HG03565 (cell line): ENCODE results near the gene NCK2.

ENCODE experiments used
- ATAC-seq: cut with Tn5 transposase; IDR thresholded peaks from one replicate; pipeline ENCODE4 v1.9.1; 2021; ENCODE audit warnings: mild to moderate bottlenecking, moderate library complexity; ENCODE audit not compliant: unreplicated experiment

Gene NCK2

DNA sequence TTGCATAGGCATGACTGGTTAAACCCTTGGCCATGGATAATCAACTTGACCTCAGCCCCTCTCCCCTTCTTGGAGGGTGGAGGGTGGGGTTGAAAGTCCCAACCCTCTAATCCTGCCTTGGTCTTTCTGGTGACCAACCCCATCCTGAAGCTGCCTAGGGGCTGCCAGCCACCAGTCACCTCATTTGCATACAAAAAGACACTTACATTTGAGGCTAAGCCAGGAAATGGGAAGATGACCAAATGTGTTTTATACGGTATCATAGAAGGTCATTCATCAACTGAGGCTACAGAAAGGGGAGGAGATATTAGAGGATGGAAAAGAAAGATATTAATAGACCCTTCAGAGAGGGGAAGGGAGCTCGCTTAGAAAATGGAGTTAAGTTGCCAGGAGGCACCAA lies 96.8 kb downstream of the NCK2 start:
- ATAC-seq: no peak

GRCh38 chr2:105842555-105842954 lies 97.8 kb downstream of the NCK2 start:
- no peak for ATAC-seq

GRCh38 chr2:105843476-105844374 lies 99.0 kb downstream of the NCK2 start:
- ATAC-seq: no peak

DNA sequence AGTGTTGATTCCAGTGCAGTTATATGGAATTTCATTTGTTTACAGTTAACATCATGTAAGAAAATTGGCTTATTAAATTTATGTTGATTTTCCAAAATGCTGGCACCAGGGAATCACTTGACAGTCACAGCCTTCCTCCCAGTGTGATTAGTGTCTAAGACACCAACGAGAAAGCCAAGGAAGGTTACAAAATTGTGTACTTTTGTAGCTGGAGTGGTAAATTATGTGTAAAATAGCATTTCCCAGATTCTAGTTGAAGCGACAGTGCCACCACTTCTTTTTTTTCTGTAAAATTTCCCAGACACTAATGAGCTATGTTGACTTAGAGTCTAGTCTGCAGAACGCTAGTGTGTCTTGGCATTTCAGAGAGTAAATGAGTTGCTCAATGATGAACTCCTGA lies 101.3 kb downstream of the NCK2 start:
- no peak for ATAC-seq

- no peak for ATAC-seq
Measured at GRCh38 chr2:105847056-105847455, 102.3 kb downstream of the NCK2 start.

- ATAC-seq: no peak
Measured at GRCh38 chr2:105848367-105848766, 103.7 kb downstream of the NCK2 start.

DNA sequence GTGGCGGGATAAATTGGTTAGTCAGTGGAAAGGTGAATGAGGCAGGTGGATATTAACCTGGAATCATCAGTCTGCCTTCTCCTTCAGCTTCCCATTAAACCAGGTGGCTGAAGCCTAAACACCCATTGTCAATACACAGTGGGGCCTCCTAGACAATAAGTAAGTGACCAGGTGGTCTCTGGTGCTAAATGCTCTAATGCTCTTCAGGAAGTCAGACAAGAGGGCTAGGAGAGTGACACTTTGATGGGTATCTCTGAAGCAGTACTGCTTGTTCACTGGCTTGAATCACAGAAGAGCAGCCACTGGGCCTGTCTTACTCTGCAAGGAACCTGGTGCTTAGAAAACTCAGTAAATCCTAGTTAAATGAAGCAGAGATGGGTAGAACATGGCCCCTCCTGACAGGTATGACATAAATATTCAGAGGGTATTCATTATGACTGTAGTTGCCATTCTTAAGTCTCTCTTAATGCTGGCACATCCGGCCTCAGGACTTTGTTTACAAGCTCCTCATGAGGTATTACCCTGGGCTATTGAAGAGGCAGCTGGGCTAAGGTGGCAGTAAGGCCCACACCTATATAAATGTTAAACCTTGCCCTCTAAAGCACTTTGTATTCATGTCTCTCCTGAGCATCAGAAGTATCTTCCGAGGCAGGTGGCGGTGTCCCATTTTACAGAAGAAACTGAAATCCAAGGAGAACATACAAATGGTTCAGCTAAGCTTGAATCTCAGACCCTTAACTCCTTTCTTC lies 104.9 kb downstream of the NCK2 start:
- ATAC-seq: no peak

- ATAC-seq: no peak
Measured at GRCh38 chr2:105852066-105852465, 107.4 kb downstream of the NCK2 start.

- no peak for ATAC-seq
Measured at GRCh38 chr2:105853354-105854088, 108.8 kb downstream of the NCK2 start.

DNA sequence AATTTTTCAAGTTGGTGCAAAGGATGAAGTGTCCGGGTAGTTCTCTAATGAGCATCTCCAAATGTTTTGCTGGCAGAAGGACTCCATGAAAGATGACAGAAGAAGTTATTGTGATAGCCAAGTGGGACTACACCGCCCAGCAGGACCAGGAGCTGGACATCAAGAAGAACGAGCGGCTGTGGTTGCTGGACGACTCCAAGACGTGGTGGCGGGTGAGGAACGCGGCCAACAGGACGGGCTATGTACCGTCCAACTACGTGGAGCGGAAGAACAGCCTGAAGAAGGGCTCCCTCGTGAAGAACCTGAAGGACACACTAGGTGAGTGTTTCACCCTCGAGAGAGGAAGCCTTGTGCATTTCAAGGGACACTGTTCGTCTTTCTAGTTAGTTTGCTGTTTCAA lies 110.3 kb downstream of the NCK2 start:
- ATAC-seq: no peak

- no peak for ATAC-seq
Measured at GRCh38 chr2:105856581-105856980, 111.9 kb downstream of the NCK2 start.

GRCh38 chr2:105857076-105857740 lies 112.5 kb downstream of the NCK2 start:
- no peak for ATAC-seq

- ATAC-seq: no peak
Measured at GRCh38 chr2:105858868-105859693, 114.4 kb downstream of the NCK2 start.

- no peak for ATAC-seq
Measured at GRCh38 chr2:105859694-105859951, 114.9 kb downstream of the NCK2 start.

- no peak for ATAC-seq
Measured at GRCh38 chr2:105860567-105860966, 115.9 kb downstream of the NCK2 start.

GRCh38 chr2:105861200-105861599 lies 116.5 kb downstream of the NCK2 start:
- ATAC-seq: no peak

DNA sequence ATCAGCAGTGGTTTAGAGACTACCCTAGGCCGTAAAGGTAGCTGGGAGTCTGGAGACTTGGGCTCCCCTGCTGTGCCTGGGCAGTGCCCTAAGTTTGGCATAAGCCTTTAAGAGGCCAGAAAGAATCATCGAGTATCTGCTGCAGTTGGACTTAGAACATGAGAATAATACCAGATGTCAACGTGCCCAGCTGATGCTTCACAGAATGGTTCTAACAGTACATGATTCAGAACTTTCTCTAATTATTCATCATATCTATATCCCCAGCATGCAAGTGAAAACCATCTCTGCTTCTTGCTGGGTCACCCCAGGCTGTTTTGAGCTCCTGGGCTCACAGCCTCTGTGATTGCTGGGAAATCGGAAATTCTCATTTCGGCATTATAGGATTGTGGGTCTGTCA lies 118.1 kb downstream of the NCK2 start:
- no peak for ATAC-seq

- ATAC-seq: no peak
Measured at GRCh38 chr2:105864262-105864661, 119.5 kb downstream of the NCK2 start.

GRCh38 chr2:105865222-105865913 lies 120.7 kb downstream of the NCK2 start:
- ATAC-seq: no peak
